ENCODE data around the gene STRAP.
"Not testable (repeated sequence)": the region's sequence is repeated elsewhere in the genome, so short reads cannot be mapped to it uniquely, and the experiment has no call there.

STRAP gene

DNA sequence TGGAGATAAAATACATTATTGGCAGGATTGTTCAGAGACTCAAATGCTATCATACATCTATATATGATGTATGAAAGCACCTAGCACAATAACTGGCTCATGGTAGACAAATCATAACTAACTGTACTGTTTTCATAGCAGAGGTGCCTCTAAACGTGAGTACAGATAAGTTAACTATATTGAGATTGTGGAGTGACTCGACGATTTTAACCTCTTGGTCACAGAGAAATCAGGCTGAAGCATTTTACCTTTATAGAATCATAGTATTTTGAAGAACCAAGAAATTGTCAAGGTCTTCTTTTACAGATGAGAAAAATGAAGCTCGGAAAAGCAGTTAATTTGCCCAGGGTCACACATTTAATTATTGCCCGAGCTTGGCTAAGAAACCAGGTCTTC is 28.3 kb downstream of the STRAP start:
- no peak overlapping the region for H3K9ac ChIP-seq (ENCODE audit: low read length)
- no peaks in the 10 kb centered on the region for H3K36me3 ChIP-seq (ENCODE audit: control insufficient read depth, insufficient read depth, low read length)
- H3K4me3 ChIP-seq (ENCODE audit: low read length), result no peak overlapping the region
- H3K27me3 ChIP-seq (ENCODE audit: control insufficient read depth, insufficient read depth, low read length), result no peaks in the 10 kb centered on the region
- H3K9me3 ChIP-seq (ENCODE audit: control insufficient read depth, low read length), result no peaks in the 10 kb centered on the region
- peaks cover 5% of the 10 kb centered on the region for H3K4me1 ChIP-seq (ENCODE audit: control insufficient read depth, insufficient read depth, low read length)

DNA sequence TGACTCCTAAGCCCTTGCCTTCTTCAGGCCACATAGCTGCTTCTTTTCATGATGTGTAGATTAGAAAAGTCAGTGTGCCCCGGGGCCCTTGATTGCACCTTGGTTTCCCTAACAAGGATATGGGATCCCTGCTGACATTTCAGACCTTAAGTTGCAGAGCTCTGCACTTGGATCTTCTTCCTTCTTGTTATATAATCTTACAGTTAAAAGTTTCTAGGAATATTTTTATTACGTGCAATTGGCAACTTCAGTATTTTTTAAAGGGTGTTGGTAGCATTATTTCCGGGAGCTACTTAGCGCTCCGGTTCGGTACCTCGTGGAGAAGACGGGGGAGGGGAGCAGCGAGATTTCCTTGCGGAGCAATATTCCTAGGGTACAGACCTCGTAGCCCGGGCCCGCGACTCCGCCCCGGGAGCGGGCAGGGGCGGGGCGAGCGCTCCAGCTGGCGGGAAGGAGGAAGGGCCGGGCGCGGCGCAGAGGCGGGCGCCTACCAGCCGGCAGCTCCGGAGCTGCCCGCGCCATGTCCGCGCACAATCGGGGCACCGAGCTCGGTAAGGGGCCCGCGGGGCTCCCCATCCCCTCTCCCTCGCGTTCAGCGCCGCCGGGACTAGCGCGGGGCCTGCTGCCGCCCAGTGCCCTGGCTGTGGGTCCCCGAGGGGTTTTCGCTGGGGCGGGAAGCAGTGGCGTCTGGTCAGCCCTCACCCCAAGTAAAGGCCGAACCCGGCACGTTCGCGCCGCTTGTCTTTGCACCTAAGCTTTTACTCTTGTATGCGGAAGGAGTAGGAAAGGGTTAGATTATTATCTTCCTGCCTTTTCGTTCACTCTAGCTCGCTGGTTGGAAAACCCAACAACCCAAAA is 28.9 kb downstream of the STRAP start, which contains the start of gene DERA:
Gene DERA (plus strand): TSS at position 469 of the 858 bp plus-strand sequence. CDS start 52 bp downstream, at position 521.
- Histone ChIP-seq H3K9me3 (ENCODE audit: control insufficient read depth, low read length) (no peaks in the 10 kb centered on the region), H3K4me3 (ENCODE audit: low read length) (peak within 1 kb of the TSS; percentile 66), H3K4me1 (ENCODE audit: control insufficient read depth, insufficient read depth, low read length) (peaks cover 5% of the 10 kb centered on the region), H3K9ac (ENCODE audit: low read length) (peak within 1 kb of the TSS; percentile 92), H3K27me3 (ENCODE audit: control insufficient read depth, insufficient read depth, low read length) (no peaks in the 10 kb centered on the region), H3K36me3 (ENCODE audit: control insufficient read depth, insufficient read depth, low read length) (no peaks in the 10 kb centered on the region)

GRCh38 chr12:15911931-15912330 is 29.7 kb downstream of the STRAP start:
- Histone ChIP-seq H3K4me3 (ENCODE audit: low read length) (peak overlapping the region; percentile 66), H3K9ac (ENCODE audit: low read length) (peak overlapping the region; percentile 92)
- H3K27me3 ChIP-seq (ENCODE audit: control insufficient read depth, insufficient read depth, low read length); H3K36me3 ChIP-seq (ENCODE audit: control insufficient read depth, insufficient read depth, low read length); H3K9me3 ChIP-seq (ENCODE audit: control insufficient read depth, low read length); H3K4me1 ChIP-seq (ENCODE audit: control insufficient read depth, insufficient read depth, low read length): not testable (repeated sequence)

- not testable (repeated sequence) for H3K27me3 ChIP-seq (ENCODE audit: control insufficient read depth, insufficient read depth, low read length); H3K9me3 ChIP-seq (ENCODE audit: control insufficient read depth, low read length); H3K4me1 ChIP-seq (ENCODE audit: control insufficient read depth, insufficient read depth, low read length); H3K36me3 ChIP-seq (ENCODE audit: control insufficient read depth, insufficient read depth, low read length); H3K4me3 ChIP-seq (ENCODE audit: low read length); H3K9ac ChIP-seq (ENCODE audit: low read length)
Measured at GRCh38 chr12:15914131-15914530, 31.9 kb downstream of the STRAP start.

DNA sequence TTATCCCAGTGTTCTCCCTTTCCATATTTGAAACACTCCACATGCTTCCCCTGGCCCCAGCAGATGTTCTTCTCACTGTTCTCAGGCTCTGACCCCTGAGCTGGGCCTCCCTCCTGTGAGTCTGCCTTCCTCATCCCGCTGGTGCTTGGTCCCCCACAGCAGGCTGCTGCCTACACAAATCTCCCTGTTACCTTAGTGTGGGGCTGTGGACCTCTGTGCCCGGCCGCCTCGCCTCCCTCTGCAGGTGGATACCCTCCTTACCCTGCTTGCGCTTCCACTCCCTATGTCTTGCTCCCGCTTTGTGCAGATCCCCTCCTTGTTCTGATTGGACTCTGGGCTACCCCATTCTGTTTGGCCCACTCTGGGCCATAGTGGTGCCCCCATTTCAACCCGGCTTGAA is 35.9 kb downstream of the STRAP start:
- H3K9ac ChIP-seq (ENCODE audit: low read length), result no peak overlapping the region
- H3K9me3 ChIP-seq (ENCODE audit: control insufficient read depth, low read length), result no peaks in the 10 kb centered on the region
- H3K4me1 ChIP-seq (ENCODE audit: control insufficient read depth, insufficient read depth, low read length), result no peaks in the 10 kb centered on the region
- no peaks in the 10 kb centered on the region for H3K36me3 ChIP-seq (ENCODE audit: control insufficient read depth, insufficient read depth, low read length)
- no peaks in the 10 kb centered on the region for H3K27me3 ChIP-seq (ENCODE audit: control insufficient read depth, insufficient read depth, low read length)
- no peak overlapping the region for H3K4me3 ChIP-seq (ENCODE audit: low read length)

DNA sequence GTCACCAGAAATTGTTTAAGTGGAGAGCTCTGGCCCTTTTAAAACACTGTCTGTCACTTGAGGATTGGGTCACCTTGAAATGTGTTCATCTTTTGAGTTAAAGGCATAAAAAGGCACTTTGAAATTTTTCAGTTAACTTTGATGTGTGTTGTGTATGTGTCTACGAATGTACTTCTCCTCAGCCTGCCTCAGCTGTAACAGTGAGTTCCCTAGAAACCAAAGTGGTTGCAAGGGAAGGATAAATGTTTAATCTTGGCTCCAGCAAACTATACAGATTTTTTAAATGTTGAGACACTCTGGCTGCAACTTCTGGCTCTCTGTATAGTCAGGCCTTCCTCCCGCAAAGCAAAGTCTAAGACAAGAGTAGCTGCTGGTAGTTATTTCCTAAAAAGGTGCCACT is 37.2 kb downstream of the STRAP start:
- H3K9ac ChIP-seq (ENCODE audit: low read length), result no peak overlapping the region

DNA sequence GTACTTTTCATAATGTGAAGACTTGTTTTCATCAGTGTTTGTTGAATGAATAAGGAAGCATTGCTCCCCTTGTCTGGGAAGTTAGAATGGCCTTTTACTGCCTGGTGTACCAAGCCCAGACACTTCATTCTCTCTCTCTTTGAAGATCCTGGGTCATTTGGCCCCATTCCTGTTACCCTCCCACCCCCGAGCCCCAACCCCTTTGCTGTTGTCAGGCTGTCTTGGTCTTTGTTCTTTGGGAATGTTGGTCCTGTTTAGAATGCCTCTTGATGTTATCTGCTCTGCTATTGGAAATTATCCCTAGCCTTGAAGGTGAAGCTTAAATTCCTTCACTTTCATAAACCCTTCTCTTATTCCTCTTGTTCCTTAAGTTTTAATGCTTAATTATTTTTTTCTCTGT is 42.8 kb downstream of the STRAP start:
- H3K9ac ChIP-seq (ENCODE audit: low read length), result no peak overlapping the region
- no peaks in the 10 kb centered on the region for H3K27me3 ChIP-seq (ENCODE audit: control insufficient read depth, insufficient read depth, low read length)
- H3K4me1 ChIP-seq (ENCODE audit: control insufficient read depth, insufficient read depth, low read length), result no peaks in the 10 kb centered on the region
- no peaks in the 10 kb centered on the region for H3K9me3 ChIP-seq (ENCODE audit: control insufficient read depth, low read length)
- H3K4me3 ChIP-seq (ENCODE audit: low read length), result no peak overlapping the region
- H3K36me3 ChIP-seq (ENCODE audit: control insufficient read depth, insufficient read depth, low read length), result no peaks in the 10 kb centered on the region

More for the DNA sequence above, 37.2 kb downstream of the STRAP start:
- Histone ChIP-seq H3K9me3 (ENCODE audit: control insufficient read depth, low read length) (no peaks in the 10 kb centered on the region), H3K4me1 (ENCODE audit: control insufficient read depth, insufficient read depth, low read length) (no peaks in the 10 kb centered on the region), H3K36me3 (ENCODE audit: control insufficient read depth, insufficient read depth, low read length) (no peaks in the 10 kb centered on the region), H3K4me3 (ENCODE audit: low read length) (no peak overlapping the region), H3K27me3 (ENCODE audit: control insufficient read depth, insufficient read depth, low read length) (no peaks in the 10 kb centered on the region)

DNA sequence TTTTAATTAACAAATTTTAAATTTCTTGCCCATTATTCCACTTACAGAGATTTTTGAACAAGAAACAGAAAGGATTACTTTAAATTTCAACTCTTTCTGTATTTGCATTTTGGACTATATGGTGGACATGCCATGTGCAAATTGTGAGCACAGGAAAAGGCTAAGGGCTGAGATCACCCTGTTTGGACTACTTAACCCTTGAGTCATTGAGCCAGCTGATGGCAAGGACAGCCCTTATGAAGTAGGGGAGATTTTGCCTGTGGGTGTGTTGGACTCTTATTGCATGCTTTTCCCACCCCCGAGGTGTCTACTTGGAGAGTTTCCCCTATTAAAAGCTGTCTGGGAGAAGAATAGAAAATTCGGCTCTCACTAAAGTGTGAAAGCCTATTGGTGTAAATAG is 46.2 kb downstream of the STRAP start:
- no peaks in the 10 kb centered on the region for H3K36me3 ChIP-seq (ENCODE audit: control insufficient read depth, insufficient read depth, low read length)
- H3K9me3 ChIP-seq (ENCODE audit: control insufficient read depth, low read length), result no peaks in the 10 kb centered on the region
- H3K4me1 ChIP-seq (ENCODE audit: control insufficient read depth, insufficient read depth, low read length), result no peaks in the 10 kb centered on the region
- H3K9ac ChIP-seq (ENCODE audit: low read length), result no peak overlapping the region
- no peak overlapping the region for H3K4me3 ChIP-seq (ENCODE audit: low read length)
- no peaks in the 10 kb centered on the region for H3K27me3 ChIP-seq (ENCODE audit: control insufficient read depth, insufficient read depth, low read length)

- H3K27me3 ChIP-seq (ENCODE audit: control insufficient read depth, insufficient read depth, low read length), result no peaks in the 10 kb centered on the region
- H3K4me1 ChIP-seq (ENCODE audit: control insufficient read depth, insufficient read depth, low read length), result no peaks in the 10 kb centered on the region
- H3K36me3 ChIP-seq (ENCODE audit: control insufficient read depth, insufficient read depth, low read length), result no peaks in the 10 kb centered on the region
Measured at GRCh38 chr12:15928870-15929571, 46.8 kb downstream of the STRAP start.

GRCh38 chr12:15931590-15932053 is 49.4 kb downstream of the STRAP start:
- H3K4me1 ChIP-seq (ENCODE audit: control insufficient read depth, insufficient read depth, low read length), result no peaks in the 10 kb centered on the region
- no peak overlapping the region for H3K9ac ChIP-seq (ENCODE audit: low read length)
- H3K9me3 ChIP-seq (ENCODE audit: control insufficient read depth, low read length), result no peaks in the 10 kb centered on the region
- H3K27me3 ChIP-seq (ENCODE audit: control insufficient read depth, insufficient read depth, low read length), result no peaks in the 10 kb centered on the region
- no peak overlapping the region for H3K4me3 ChIP-seq (ENCODE audit: low read length)
- no peaks in the 10 kb centered on the region for H3K36me3 ChIP-seq (ENCODE audit: control insufficient read depth, insufficient read depth, low read length)

More at GRCh38 chr12:15928870-15929571, 46.8 kb downstream of the STRAP start:
- no peak overlapping the region for H3K4me3 ChIP-seq (ENCODE audit: low read length)
- no peak overlapping the region for H3K9ac ChIP-seq (ENCODE audit: low read length)
- no peaks in the 10 kb centered on the region for H3K9me3 ChIP-seq (ENCODE audit: control insufficient read depth, low read length)

- H3K4me3 ChIP-seq (ENCODE audit: low read length), result no peak overlapping the region
- H3K4me1 ChIP-seq (ENCODE audit: control insufficient read depth, insufficient read depth, low read length), result no peaks in the 10 kb centered on the region
- H3K9me3 ChIP-seq (ENCODE audit: control insufficient read depth, low read length), result no peaks in the 10 kb centered on the region
- H3K27me3 ChIP-seq (ENCODE audit: control insufficient read depth, insufficient read depth, low read length), result no peaks in the 10 kb centered on the region
- no peaks in the 10 kb centered on the region for H3K36me3 ChIP-seq (ENCODE audit: control insufficient read depth, insufficient read depth, low read length)
- no peak overlapping the region for H3K9ac ChIP-seq (ENCODE audit: low read length)
Measured at GRCh38 chr12:15932327-15932726, 50.1 kb downstream of the STRAP start.

- H3K27me3 ChIP-seq (ENCODE audit: control insufficient read depth, insufficient read depth, low read length), result no peaks in the 10 kb centered on the region
- no peaks in the 10 kb centered on the region for H3K4me1 ChIP-seq (ENCODE audit: control insufficient read depth, insufficient read depth, low read length)
- H3K36me3 ChIP-seq (ENCODE audit: control insufficient read depth, insufficient read depth, low read length), result no peaks in the 10 kb centered on the region
- no peak overlapping the region for H3K9ac ChIP-seq (ENCODE audit: low read length)
- H3K4me3 ChIP-seq (ENCODE audit: low read length), result no peak overlapping the region
- H3K9me3 ChIP-seq (ENCODE audit: control insufficient read depth, low read length), result no peaks in the 10 kb centered on the region
Measured at GRCh38 chr12:15932971-15933370, 50.8 kb downstream of the STRAP start.

All from mucosa of stomach (tissue), 1 donor.